ENCODE measurements around the gene WWOX. TPM values are rescaled to one million over a fixed set of nuclear protein-coding genes. Genes with fewer than 3 reads are reported as not detected.

The WWOX gene
- 42.5 and 53.4 TPM in 2 replicates for total RNA-seq (2014; rRNA removed; shearing (Covaris generic))

GRCh38 chr16:78099271-78100111, at the start of gene WWOX:
TSS of gene WWOX (plus strand) at chr16:78099654.

Small RNA genes within 50 kb of the gene (small RNA-seq; reads per million reads assigned to genes)
- not detected for gene AC027279.3

Other genes starting within 250 kb of the WWOX start
- 0.11 and 0.15 TPM in 2 replicates for gene CLEC3A, start 77.1 kb upstream of the WWOX start, total RNA-seq (2014; rRNA removed; shearing (Covaris generic))